Islet precursor cell (in vitro differentiated cells): ENCODE data around the gene RAB22A.

Source experiments
- DNase-seq: peaks from one replicate; pipeline ENCODE4 v3.0.0-alpha.2; 2018

Gene RAB22A, protein sequence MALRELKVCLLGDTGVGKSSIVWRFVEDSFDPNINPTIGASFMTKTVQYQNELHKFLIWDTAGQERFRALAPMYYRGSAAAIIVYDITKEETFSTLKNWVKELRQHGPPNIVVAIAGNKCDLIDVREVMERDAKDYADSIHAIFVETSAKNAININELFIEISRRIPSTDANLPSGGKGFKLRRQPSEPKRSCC

DNA sequence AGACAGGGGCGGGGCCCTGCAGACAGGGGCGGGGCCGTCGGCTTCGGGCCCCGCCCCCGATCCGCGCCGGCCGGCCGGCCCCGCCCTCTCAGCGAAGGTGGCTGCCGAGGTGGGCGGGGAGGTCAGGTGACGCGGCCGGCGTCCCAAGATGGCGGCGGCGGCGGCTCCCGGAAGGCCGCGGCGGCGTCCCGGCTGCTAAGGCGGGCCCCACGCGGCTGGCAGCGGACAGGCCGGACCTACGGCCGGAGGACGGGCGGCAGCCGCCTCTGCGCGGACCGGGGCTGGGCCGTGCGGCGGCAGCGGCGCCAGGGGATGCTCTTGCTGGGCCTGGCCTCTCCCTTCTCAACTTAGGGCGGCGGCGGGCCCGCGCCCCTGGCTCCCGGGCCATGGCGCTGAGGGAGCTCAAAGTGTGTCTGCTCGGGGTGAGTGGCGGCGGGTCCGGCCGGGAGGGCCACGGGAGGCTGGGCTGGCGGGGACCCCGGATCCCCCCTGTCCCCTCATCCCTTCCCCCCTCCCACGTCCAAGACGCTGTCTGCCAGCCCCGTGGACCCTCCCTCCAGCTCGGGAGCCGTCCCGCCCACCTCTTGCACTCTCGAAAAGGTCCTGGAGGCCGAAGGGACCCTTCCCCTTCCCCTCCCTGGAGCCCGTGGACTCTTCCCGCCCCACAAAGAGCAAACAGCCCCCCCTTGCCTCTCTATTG, at the start of gene RAB22A:
RAB22A (plus strand) TSS at position 125 of the 700 bp plus-strand sequence; CDS start at position 387, 262 bp downstream.
- peak; percentile 81 for DNase-seq

DNA sequence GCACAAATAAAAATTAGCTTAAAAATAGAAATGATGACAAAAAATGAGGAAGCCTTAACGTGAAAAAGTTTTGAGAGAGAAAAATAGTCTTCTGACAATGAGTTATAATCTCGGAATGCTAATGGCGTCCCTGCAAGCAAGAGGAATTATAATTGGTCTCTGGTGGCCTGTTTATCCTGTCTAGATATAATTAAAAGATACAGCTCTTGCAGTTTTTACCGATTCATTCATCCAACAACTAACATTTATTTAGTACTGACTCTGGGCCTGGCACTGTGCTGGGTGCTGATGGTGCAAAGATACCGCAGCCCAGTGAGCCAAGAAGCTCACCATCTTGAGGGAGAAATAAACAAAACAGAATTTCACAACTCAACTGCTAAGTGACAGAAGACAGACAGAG, 49.5 kb upstream of the RAB22A start:
- no peak for DNase-seq

DNA sequence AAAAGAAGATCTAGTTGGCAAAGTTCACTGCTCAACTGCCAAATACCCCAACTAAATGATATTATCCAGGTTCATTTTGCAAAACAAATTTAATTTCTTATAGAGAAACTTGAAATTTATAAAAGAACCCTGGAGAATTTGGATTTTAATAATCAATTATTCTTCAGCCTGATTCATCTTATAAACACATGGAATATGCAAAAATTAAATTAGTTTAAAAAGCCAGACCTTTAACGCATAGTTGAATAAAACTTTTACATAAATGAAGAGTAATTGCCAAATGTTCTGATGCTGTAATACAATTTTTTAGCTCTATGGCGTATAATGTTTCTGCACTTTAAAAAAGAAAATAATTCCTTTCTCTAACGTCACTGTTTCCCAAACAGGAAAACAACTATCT, 47.9 kb upstream of the RAB22A start:
- DNase-seq: no peak

DNA sequence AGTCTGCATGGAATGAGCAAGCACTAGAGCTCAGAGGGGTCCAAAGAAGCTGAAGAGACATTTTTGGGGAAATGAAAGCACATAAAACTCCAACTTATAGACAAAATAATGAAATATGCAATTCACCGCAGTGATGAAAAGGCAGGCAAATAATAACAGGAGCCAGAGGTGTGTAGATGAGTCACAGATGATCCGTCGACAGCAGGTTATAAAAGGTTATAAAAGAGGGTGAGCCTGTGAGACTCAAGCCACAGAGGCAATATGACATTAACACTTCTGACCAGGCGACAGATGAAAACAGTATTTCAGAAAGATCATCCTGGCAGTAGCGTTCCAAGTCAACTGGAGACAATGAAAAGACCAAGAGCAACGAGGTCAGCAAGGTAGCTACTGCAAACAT, 45.2 kb upstream of the RAB22A start:
- no peak for DNase-seq

DNA sequence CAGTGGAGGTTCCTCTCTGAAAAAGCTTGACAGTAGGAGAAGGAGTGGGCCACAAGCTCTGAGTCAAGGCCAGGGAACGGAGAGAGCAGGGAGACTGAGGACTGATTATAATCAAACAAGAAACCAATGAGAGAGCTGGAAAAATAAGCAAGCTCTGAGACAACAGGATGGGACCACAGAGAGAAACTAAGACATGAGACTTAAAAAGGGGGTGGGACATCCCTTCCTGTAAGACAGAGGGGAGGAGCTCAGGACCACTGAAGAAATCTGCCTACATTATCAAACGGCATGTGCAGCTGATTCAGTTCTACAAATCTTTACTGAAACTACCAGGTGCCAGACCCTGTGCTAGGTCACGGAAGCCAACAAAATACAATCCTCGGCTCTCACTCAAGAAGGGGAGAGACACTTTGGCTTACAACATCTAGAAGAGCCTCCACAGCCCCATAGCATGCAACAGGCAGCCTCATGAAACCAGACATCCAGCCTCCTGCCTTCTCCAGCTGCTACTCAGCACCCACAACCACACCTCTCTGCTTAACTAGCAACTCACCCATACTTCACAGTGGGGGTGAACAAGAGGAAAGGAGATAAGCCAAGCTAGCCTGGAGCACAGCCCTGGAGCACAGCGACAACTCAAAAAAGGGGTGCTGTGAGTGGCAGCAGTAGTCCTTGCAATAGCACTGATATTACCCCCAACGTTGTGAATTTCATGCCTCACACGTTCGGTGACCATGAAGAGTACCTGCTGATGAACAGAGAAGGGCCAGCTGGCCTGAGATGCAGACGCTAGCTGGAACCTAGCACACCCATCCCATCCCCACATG, 41.9 kb upstream of the RAB22A start:
- no peak for DNase-seq

DNA sequence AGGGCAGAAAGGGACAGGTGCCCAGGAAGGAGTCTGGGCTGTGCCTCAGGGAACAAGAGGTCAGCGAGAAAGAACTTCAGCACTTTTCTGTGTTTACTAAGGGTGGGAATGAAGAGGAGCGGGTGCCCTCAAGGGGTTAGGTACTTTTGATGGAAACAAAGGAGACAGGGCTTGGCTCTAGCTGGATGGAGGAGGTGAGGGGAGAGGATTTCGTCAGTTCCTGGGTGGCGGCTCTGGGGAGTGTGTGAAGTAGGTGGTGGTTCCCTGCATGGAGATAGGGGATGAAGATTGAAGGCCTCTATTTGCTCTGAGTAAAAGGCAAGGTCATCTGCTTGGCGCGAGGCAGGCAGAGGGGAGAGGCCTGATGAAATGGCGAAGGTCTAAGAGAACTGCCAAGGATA, 41.1 kb upstream of the RAB22A start:
- DNase-seq: no peak

DNA sequence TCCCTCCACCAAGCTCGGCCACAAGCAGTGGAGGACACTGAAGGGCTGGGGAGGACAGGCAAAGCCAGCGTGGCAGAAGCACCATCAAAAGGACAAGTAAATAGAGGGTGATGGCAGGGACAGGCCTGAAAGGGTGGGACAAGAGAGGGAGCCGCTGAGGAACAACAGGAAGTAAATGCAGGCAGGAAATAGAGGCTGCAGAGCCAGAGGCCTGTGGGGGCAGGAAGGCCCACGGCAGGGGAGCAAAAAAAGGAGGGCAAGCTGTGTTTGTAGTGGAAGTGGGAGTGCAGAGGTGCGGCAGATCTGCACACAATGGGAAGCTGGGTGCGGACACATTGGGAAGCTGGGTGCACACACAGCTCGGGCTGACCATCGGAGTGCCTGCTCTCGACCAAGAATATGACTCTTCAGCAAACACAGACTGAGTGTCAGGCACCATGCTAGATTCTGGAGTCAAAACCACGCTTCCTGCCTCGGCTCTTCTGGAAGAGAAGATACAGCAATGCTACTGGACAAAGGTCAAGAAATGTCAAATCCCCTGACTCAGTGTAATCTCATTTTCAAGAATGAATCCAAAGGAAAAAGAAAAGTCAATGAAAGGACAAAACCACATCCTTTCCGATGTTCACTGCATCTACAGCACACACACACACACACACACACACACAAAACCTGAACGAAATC, 40.4 kb upstream of the RAB22A start:
- no peak for DNase-seq

DNA sequence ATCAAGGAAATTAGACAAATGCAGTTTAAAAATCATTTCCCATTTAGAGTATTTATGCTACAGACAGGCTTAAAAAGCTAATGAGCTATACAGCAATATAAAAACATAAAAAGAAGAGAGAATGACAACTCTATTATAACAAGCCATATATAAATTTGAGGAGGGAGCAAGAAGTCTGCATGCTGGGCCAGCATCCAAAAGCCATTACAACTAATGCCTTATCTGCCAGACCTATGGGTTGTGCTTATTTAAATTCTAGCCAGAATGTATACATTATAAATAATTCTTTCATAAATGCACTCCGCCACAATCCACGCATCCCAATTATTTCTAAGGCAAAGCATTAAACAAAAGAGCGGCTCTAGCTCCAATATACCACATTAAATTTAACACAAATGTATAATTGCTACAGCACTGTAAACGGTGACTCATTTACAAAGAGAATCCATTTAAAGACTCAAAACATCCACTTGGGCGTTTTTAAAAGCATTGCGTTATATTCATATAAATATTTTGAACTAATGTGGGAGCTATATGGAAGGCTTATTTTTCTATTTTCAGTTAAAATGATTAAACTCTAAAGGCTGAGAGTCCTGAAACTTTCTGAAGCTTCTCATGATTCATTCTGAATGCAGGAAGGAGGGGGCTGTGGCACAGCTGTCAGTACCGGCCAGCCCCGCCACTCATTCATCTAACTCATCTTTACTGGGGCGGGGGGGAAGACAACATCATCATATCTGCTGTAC, 37.7 kb upstream of the RAB22A start:
- DNase-seq: no peak

DNA sequence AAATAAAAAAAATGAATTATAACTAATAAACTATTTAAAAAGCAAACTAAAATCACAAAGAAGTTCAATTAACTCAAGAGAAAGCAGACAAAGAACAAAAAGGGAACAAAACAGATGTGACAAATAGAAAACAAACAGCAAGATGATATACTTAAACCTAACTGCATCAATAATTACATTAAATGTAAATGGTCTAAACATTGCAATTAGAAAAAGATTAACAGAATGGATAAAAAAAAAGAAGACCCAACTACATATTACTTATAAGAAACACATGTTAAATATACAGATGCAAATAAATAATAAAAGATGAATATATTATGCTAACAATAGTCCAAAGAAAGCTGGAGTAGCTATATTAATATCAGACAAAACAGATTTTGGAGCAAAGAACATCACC, 35.1 kb upstream of the RAB22A start:
- no peak for DNase-seq

DNA sequence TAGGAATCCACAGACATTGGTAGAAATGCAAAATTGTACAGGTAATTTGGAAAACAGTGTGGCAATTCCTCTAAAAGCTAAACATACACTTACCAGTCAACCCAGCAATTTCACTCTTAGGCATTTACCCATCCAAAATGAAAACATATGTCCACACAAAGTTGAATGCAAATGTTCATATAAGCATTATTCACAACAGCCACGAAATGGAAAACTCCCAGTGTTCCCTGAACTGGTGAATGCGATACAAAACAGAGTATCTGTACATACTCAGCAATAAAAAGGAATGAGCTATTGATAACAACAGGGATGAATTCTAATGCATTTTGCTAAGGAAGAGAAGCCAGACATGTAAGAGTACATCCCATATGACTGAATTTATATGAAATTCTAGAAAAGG, 32.4 kb upstream of the RAB22A start:
- DNase-seq: no peak

DNA sequence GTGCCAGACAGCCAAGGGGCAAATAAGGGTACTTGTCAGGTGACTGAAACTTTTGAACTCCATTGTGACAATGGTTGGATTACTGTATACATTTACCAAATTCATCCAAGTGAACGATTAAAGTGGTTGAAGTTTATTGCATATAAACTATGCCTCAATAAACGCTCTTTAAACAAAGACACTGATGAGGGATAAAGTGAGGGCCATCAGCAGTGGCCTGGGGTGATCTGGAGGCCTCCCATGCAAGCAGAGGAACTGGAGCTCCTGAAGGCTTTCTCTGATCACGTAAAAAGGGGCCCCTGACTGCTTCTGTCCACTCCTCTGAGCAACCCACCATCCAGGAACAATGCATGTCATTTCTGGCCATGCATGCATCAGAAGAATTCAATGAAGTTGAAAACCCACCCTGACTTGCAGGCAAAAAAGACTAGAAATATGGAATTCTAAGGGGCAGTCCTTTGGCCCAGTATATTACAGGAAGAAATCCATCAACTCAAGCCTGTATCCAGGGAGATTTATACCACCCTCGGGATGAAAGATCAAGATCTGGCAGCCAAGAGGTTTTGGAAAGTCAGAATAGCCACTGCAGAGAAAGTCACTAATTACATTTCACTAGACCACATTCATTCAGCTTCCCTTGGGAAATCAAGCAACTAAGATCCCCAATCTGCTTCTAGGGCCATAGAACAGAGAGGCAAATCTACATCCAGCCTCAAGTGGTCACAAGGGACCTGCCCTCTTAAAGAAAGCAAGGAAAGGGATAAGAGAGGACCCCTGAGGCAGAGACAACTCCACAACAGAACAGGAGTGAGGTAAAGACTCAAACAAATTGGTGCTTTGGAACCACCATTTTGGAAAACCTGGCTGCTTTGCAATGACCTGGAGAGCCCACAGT, 31.7 kb upstream of the RAB22A start:
- DNase-seq: no peak

DNA sequence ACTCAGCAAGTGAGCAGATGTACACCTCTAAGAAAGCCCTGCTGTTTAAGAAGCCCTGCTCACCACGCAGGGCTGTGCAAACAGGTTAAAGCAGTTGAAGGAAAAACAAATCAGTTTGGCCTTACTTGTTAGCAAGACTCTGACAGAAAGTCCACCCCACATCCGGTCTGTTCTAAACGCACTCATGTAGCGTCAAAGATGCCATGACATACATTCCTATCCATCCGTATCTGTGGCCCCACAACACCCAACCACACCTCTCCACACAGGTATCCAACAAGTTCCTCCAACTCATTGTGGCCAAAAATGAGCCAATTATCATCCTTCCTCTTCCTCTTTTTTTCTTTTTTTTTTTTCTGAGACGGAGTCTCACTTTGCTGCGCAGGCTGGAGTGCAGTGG, 22.8 kb upstream of the RAB22A start:
- no peak for DNase-seq

DNA sequence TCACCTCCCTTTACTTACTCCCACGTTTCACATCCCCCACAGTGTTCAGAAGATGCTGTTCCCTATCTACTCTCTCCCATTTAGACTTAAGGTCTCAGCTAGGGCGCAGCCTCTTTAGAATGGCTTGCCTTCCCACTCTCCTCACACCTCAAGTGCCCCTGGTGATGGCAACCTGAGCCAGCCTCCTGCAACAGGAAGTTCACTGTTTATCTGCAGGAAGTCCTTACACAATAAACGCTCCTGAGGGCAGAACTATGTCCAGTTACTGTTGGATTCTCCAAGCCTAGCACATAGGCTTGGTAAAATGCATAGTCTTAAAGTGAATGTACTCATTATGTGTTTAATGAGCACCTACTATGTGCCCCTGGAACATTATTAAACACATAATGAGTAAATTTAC, 21.9 kb upstream of the RAB22A start:
- no peak for DNase-seq

DNA sequence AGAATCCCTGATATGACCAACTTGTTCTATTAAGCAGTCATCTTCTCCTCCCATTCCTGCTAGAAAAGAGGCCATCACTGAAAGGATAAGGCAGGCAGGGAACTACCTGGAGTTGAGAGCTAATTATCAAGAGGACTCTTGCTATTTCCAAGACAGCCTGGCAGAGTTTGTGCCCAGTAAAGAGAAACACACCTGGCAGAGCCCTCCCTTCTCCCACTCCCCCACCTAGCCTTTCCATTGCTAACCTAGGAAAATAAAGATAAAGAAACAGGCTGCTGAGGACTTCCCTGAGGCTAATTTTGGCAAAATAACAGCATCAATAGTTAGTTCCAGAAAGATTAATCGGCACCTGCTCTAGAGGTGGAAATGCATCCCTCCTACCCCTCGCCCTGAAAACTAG, 20.4 kb upstream of the RAB22A start:
- DNase-seq: no peak

DNA sequence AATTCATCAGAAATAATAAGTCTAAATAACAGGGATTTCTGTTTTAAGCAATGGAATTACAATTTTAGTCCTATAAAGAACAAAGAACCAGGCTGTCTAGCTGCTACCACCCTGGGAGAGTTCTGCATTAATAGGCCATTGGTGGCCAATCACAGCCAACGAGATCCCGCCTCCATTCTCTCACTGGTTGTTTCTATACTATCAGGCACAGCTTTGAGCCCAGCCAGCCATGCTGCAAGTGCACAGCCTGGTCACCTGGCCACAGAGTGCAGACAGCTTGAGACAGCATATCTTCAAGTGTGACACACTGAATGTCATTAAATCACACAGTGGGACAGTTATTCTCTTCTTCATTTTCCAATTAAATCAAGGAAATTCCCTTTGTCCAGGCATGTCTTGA, 16.1 kb upstream of the RAB22A start:
- DNase-seq: peak; percentile 82

DNA sequence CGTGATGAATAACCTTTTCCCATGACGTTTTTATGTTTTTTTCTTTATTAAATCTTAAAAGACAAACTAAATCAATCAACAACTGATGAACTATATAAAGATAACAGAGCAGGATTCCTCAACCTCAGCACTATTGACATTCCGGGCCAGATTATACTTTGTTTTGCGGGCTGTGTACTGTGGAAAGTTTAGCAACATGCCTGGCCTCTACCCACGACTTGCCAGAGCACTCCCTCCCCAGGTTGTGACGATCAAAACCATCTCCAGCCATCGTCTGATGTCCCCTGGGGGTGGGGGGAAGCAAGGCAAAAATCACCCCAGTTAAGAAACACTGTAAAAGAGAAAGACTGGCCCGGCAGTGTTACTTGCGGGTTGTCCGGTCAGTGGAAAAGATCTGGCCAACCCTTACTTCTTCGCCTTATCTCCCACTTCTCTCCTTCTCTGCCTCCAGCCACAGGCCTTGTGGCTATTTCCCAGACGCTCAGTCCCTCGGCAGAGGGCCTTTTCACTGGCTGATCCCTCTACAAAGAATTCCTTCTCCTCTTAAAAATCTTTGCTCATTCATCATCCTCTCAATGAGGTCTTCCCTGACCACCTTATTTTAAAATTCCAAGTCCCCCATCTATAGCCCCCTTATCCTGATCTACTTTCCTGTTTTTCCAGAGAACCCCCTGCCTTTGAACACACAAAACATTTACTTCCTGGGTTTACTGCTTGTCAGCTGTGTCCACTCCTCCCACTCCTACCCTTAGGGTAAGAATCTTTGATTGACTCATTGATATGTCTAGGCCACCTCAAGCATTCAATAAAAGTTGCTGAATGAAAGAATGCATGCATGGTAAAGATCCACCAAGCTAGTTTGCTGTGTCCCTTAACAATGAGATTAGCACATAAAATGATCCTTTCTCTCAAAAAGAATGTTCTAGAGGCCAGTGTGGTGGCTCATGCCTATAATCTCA, 14.7 kb upstream of the RAB22A start:
- peak; percentile 65 for DNase-seq

DNA sequence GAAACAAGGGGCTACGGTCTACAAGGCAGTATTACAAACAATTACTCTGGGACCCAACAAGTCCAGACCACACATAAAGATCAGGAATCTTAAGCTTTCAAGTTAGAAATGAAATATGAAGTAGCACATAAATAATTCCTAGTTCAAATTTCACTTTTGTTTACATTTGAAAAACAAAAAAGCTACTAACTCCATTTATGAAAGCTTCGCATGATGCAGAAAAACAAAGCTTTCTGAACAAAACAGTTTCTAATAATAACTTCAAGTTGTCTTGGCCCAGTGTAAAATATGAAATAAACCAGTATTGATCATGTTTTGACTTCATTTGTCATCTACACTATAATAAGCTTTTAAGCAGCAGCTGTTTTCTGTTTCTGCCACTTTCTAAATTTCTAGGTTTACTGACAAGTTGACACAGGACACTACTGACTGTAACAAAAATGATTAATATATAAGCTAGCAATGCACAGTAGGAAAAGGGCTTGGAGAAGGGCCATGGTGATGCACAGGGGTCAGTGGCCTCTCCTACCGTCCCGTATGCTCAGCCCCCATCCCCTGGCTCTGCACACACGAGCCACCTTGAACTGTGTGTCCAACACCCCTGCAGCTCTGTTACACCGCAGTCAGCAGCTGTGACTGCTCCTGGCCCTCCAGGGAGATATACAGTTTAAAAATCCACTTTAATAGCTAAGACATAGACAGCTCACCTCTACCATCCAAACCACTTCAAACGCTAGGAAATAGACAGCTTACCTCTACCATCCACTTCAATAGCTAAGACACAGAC, 13.3 kb upstream of the RAB22A start:
- DNase-seq: no peak

DNA sequence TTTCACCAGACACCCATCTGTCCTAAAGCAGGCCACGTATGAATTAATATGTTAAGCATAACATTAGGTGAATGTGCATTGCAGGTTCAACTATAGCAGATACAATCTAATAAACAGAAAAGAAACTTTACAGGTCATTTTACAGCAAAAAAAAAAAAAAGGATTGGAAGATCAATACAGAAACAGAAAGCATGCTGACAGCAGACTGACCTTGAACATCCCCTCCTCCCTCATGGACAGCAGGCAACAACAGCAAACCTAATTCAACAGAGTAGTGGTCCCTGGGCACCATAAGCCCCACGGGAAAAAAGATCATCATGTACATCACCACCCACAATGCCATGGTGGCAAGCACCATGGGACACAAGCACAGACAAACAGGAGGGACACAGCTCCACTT, 12.1 kb upstream of the RAB22A start:
- DNase-seq: no peak

DNA sequence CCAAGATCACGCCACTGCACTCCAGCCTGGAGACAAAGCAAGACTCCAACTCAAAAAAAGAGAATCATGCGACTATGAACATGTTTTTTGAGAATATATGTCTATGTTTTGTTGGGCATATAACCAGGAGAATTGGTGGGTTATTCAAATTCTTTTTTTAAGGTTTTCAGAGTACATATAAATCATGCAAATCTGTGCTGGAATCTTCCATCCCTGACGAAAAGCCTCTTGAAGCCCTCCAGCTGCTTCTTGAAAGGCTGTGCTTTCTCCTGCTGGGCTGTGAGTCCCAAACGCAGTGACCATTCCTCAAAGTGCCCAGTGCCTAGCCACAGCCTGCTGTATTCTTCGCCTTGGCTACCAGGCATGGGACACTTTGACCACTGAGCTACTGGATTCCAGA, 9.2 kb upstream of the RAB22A start:
- DNase-seq: no peak

DNA sequence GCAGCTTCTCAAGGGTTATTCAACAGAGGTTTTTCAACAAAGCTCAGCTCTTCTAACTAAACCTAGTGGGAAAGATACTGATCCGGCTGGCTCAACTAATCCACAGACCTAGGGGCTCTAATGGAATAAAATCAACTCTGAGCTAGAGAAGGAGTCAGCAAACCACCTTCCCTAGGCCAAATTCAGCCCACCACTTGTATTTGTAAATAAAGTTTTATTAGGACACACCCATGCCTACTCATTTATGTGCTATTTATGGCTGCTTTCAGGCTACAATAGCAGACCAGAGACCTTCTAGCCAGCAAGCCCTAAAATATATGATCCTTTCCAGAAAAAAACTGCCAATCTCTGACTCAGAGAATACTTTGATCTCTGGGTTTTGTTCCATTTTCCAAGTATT, 6.0 kb upstream of the RAB22A start:
- DNase-seq: no peak
